NCI-H524 treated with DMSO at 0.1 percent for 48 hours (cell line): ENCODE results near the gene NARS2.
"Not testable (repeated sequence)": the region's sequence is repeated elsewhere in the genome, so short reads cannot be mapped to it uniquely, and the experiment has no call there.

ENCODE experiments used
- DNase-seq: peaks from one replicate; lab custom pipeline; 2025; lab: John Stamatoyannopoulos, UW

The NARS2 gene

DNA sequence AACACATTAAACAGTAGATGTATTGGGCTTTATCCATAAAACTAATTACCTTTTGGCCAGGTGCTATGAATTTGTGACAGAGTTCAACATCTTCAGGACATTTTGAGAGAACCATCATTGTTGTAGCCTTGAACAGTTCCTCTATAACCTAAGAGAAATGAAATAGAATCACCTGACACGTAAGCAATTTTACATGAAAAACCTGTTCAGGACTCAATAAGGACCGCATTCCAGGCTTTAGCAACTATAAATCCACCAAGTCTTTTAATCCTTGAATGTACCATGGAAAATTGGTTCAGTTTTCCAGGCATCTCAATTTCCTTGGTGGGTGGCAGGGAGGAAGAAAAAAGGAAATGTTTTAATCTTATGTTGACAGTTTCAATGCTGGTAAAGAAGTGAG is 96.1 kb downstream of the NARS2 start:
- no peak for DNase-seq

DNA sequence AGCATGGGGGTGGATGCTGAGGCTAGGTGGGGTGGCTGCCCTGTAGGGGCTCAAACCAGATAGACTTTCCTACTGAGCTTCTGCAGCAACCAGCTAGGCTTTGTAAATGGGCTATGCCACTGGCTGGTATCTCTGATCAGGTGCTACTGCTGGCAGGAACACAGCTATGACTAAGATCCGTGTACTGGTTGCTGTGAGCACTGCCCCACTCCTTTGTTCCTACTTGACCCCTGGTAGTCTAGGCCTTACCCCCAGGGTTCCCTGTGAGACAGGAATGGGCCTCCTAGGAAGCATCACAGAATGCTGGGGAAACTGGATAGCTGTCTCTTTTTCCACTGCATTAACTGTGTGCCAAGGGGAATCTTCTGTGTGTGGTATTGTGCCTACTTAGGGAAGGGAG is 98.6 kb downstream of the NARS2 start:
- DNase-seq: no peak

DNA sequence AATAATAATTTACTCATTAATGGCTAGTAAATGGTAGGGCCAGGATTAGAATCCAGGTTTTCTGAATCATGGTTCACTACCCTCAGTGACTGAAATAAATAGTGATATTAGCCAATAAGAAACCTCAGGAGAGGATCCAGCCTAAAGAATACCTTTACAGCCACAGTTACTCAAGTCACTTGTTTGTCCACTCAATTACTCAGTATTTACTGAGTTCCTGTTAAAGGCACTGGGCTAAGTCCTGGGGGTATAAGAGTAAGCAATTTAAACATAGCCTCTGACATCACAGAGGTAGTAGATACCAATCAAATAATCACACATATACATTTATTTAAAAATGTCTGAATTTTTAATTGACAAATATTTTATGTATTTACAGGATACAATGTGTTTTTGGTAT is 100.2 kb downstream of the NARS2 start:
- DNase-seq: no peak

DNA sequence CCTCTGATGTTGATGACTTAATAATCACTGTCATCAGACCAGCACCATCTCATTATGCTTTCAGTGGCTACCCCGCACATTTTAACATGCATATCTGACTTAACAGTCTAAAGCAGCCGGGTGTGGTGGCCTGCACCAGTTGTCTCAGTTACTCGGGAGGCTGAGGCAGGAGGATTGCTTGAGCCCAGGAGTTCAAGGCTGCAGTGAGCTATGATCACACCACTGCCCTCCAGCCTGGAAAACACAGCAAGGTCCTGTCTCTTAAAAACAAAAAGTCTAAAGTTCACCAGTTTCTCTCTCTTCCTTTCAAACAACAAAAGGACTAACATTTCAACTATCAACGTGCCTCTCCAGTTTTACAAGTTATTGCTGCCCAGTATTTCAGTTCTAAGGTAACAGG is 101.8 kb downstream of the NARS2 start:
- DNase-seq: no peak

DNA sequence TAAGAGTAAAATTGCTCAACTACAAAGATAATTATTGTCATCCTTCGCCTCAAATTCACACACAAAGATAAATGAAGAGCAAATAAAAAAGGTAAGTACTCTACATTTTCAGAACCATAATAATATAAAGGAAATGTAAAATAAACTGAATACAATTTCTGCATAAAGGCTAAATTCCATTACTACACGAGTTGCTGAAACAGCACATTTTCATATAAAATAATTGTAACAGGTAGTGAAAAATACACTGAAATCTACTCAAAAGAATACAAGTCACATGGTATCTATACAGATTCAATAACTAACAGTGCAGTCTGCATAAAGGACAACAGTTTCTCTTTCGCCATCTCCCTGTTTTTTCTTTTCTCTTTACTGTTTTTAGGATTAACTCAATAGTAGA is 102.3 kb downstream of the NARS2 start:
- no peak for DNase-seq

DNA sequence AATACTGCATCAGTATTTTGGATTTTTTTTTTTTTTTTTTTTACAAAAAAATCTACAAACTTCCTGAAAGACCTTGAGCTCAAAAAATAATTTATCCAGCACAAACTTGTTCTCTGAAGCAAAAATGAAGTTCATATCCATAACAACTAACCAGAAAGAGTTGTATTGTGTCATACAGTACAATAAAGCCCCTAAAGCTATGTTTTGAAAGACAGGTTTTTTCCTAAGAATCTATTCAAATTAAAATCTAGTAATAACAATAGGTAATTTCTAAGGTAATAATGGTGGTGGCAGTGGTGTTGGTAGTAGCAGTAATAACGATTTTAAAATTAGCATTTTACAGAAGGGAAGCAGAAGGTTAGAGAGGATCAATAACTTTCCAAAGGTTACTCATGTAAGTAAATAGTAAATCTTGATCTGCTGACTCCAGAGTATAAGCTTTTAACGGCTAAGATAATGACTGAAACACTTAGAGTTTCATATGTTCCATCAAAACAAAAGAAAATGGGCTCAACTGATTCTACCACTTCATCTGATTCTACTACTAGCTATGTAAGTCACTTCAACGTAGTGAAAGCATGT is 103.7 kb downstream of the NARS2 start:
- DNase-seq: no peak

DNA sequence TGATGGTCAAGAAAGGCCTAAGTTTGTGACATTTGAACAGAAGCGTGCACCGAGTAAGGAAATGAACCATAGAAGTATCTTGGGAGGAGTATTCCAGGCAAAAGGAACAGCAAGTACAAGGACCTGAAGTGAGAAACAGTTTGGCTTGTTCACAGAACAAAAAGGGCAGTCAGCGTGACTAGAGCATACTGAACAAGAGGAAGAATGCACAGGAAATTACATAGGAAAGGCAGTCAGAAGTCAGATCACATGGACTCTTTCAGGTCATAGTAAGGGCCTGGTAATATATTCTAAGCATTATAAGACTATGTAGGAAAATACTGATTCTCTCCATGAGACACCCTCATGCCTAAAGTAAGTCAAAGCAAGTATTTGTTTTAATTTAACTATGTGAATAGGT is 104.8 kb downstream of the NARS2 start:
- DNase-seq: no peak

DNA sequence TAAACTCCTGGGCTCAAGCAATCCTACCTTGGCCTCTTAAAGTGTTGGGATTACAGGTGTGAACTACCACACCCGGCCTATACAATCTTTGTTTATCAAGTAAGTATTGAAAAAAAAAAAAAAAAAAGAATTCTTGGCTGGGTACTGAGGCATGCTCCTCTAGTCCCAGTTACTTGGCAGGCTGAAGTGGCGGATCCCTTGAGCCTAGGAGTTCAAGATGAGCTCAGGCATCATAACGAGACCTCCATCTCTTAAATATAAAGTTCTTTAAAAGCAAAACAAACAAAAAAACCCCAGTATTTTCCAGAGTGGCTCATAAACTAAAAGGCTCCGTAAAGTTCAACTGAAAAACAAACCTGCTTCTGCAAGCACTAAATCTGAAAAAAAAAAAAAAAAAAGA is 106.7 kb downstream of the NARS2 start:
- no peak for DNase-seq

DNA sequence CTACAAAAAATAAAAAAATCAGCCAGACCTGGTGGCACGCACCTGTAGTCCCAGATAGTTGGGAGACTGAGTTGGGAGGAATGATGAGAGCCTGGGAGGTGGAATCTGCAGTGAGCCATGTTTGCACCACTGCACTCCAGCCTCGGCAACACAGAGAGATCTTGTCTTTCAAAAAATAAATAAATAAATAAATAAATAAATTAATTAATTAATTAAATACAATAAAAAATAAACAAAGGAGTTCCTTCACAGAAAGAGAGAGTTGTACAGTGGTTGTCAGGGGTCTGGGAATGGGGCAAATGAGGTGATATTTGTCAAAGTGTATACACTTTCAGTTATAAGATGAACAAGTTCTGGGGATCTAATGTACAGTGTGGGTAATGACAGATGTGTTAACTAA is 107.3 kb downstream of the NARS2 start:
- DNase-seq: no peak

DNA sequence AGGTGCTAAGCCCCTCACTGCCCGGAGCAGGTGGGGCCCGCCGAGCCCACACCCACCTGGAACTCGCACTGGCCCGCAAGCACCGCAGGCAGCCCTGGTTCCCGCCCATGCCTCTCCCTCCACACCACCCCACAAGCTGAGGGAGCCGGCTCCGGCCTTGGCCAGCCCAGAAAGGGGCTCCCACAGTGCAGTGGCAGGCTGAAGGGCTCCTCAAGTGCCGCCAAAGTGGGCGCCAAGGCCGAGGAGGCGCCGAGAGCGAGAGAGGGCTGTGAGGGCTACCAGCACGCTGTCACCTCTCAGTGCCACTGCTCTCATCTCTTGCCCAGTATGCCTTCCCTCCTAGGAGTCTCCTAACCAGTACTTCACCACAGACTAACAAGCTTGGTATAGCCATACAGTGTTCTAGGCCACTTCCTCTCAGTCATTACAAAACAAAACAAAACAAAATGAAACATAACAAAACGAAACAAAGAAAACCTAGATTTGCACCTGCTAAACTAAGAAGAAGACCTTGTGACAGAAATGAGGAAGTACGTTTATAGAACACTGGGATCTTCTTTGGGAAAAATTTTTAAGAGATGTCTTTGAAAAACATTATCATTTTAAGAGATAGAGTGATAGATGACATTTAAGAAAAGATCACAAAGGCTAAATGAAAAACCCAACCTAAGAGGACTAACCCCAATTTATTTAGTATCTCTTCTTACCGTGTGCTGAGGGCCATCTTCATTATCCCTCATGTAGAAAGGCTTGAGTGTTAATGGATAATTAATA is 109.3 kb downstream of the NARS2 start:
- no peak for DNase-seq

DNA sequence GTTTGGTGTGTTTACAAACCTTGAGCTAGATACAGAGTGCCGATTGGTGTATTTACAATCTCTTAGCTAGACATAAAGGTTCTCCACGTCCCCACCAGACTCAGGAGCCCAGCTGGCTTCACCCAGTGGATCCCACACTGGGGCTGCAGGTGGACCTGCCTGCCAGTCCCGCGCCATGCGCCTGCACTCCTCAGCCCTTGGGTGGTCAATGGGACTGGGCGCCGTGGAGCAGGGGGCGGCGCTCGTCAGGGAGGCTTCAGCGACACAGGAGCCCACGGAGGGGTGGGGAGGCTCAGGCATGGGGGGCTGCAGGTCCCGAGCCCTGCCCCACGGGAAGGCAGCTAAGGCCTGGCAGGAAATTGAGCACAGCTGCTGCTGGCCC is 109.9 kb downstream of the NARS2 start:
- not testable (repeated sequence) for DNase-seq

DNA sequence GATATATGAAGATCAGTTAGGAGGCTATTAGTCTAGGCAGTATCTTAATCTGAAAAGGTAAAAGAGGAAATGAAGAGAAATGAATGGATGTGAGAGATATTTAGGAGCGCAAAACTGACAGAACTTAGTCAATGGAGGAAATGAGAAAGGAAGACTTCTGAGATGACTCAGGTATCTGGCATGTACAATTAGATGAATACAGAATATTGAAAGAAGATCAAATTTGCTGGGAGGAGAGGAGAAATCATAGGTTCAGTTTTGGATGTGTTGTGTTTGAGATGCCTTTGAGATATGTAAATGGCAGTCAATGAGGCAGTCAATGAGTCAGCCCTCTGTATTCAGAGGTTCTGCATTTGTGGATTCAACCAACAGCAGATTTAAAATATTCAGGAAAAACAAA is 114.2 kb downstream of the NARS2 start:
- DNase-seq: no peak

DNA sequence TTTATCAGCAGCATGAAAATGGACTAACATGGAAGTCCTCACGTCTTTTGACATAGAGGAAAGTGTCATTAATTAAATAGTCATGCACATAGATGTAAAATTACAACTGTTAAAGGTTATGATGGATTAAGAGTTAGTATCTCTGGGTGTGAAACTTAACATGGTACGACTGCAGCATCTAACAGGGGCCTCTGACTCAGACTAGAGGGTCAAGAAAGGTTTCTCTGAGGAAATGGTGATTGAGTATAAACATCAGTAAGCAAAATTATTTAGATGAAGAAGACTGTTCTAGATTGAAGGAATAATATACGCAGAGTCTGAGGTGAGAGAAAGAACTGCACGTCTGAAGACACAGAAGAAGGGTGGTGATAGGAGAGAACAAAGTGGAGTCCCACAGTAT is 114.9 kb downstream of the NARS2 start:
- DNase-seq: no peak

DNA sequence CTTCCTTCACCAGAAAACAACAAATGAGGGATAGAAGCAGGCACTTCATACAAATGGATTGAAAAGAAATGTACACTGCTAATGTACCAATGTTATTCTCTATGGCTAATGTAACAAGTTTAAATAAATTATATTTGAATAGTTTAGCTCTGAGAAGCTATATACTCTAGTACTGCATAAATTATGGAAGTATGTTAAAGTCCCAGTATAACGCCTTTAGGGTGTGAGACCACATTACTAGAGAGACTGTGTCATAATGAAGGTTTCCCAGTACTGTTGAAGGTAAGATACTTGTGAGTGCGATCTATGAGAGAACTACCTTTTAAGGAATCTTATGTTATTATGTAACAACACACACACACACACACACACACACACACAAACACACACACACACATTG is 117.2 kb downstream of the NARS2 start:
- DNase-seq: no peak

DNA sequence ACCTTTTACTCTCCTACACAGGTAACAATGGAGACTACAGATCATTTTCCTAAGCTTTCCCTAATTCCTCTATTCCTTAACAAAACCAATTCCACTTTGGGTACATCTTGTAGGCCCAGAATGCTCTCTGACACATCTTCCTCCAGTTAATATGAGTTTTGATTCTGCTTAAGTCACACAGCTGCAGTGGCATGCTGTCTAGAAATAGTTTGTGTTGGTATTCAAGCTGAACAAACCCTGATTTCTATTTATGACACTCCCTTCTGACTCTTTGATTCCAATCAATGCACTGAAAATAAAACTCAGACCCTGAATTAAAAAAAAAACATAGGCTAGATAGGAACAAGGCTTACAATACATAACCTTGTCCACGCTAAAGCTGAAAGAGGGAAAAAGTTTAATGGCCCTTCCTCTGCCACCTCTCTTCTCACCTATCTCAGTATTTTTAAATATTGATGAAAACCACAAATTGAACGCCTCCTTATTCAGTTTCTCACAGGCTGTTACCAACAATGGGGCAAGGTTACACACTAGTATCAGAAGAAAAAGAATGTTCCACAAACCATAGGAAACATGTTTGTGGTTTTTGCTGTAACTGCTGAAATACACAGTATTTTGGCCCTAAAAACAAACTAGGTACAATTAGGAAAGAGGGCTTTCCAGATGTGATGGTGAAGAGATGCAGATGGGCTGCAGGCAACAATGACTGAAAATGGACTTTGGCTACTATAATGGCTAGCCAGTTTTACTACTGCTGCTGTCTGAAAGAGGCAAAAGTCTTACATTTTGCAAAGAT is 121.3 kb downstream of the NARS2 start:
- no peak for DNase-seq

DNA sequence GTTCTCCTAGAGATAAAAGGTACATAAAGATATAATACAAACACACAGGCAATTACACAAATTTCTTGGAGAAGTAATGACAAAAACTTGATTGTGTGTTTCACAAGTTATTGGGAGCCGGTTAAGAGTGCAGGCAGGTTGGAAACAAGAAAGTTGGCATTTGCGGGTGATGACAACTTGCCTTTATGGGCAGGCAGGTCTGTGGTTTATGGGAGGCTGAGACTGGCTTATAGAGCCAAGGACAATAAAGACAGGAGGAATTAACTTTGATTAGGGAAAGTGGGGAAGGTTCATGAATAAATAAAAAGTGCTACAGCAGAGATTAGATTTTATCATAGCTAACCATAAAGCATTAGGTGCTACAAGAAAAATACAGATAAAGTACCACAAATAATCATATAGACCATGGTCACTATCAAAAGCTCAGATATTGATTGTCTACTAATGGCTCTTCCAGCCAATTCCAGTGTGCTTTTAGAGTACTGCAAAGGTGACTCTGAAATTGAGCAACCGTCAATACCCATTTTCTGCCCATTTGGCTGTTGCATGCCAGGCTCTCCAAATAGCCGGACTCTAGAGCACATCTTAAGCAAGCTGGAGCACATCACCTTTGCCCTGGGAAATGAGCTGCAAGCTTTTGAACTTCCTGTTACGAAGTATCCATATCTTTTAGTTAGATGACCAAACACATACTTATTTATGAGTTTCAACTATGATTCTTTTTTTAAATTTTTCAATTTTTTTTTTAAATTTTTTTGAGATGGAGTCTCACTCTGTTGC is 123.1 kb downstream of the NARS2 start:
- no peak for DNase-seq

DNA sequence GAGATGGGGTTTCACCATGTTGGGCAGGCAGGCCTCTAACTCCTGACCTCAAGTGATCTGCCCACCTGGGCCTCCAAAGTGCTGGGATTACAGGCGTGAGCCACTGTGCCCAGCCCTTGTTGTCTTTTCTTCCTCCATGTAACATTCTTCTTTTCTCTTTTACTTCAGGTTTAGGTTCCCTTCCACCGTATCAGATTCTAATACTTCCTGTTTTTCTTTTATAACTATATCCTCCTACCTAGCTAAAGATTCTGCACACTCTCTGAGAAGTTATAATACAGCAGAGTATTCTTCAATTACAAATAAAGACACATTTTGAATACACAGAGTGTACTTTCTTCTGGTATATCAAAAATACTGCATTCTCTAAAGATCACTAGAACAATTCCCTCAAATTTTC is 123.8 kb downstream of the NARS2 start:
- no peak for DNase-seq

DNA sequence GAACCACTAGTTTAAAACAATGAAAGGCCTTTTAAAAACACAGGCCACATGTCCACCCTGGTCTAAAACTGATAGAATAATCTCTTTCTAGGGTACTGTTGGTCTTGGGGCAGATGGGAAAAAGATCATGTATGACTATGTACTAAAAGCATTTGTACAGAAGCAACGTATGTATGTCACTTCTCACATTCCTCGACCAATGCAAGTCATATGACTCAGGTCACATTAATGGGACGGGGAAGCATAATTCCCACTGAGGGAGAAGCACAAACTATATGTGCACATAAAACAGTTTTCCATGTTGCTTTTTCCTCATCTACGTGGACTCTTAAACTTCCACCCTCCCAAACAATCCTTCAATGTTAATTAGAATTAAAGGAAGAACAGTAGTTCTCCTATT is 124.8 kb downstream of the NARS2 start:
- DNase-seq: no peak

DNA sequence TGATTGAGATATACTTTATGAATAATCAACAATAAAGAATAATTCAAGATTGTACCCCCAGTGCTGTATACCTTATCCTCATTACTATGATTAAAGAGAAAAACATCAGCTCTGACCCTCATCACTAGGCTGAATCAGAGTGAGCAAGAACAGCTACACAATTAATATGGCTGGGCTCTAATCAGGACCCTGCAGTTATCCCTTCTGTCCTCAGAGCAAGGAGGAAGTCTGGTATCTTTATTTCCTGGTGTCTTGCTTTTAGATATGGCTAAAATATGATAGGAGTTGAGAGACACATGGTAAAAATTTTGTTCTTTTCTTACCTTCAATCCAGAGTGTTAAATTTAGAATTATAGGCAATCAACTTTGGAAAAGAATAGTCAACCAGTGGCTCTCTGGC is 128.5 kb downstream of the NARS2 start:
- DNase-seq: no peak

DNA sequence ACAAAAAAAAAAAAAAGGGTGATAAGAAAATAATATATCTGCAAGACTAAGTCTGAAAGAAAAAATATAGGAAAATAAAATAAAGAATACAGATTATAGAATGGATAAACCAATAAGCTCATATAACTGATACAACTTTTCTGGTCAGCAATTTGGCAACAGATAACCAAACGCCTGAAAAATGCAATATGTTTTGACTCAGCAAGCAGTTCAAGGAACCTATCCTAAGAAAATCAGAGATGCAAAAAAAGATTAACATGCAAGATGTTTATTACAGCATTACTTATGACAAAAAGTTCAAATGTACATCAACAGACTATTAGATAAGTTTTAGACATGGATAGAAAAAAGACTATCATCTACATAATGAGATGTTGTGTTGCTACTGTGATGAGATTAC is 129.9 kb downstream of the NARS2 start:
- no peak for DNase-seq

DNA sequence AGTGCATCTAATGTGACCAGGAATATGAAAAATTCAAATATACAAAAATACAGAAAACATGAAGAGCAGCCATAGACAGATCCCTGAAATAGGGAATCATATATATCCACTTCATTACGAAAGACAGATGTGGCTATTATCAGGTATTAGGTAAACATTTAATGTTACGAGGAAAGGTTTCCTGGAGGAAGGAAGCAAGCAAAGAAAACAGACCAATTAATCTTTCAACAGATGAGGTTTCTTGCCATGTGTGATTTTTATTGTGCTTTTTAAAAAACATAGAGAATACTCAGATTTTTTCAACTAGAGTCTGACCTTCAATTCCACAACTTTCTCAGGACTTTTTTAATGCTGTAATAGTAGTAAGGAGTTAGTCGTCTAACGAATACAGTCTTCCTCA is 132.7 kb downstream of the NARS2 start:
- no peak for DNase-seq

DNA sequence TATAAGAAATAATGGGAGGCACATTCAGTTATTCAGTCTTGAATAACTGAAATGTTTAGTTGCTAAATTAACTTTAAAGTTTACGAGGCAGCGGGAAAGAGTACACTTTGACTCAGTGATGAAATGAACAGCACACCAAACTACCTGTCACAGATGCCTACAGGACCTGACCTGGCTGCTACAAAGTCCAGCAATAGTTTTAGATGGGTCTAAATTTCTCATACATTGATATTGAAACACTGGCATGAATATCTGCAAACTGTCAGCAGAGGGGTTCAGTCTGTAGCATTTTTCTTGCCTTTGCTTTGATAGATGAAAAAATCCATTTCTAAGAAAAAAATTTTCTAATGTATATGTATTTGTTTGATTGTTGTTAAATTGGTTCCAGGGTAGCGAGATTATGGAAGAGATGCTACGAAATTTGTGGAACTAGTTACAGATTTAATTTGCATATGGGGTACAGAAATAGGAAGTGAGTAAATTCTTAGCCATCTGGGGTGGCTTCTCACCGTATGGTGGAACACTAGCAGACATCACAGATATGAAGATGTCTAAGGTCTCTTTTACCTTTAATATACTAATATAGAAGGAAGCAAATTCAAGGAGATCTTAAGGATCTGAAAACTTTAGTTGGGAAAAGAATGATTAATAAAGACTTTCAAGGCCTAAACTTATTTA is 136.2 kb downstream of the NARS2 start:
- DNase-seq: no peak
